Breast epithelium (tissue), 3 donors: ENCODE data around the gene COL8A1.

Experiments used
- POLR2A ChIP-seq: fragments of 450-650 bp; IDR thresholded peaks from one replicate; pipeline ENCODE4 v1.6.1; 2016; ENCODE audit warnings: antibody characterized with exemption, mild to moderate bottlenecking, moderate library complexity
- TF ChIP-seq, protein P1 (sequence below), 3 donors: fragments of 450-650 bp; IDR thresholded peaks; one replicate each; pipeline ENCODE4 v1.5.1; 2016 to 2017; ENCODE audit warnings: antibody characterized with exemption in 3 of 3, mild to moderate bottlenecking in 3 of 3, moderate library complexity in 3 of 3

DNA sequence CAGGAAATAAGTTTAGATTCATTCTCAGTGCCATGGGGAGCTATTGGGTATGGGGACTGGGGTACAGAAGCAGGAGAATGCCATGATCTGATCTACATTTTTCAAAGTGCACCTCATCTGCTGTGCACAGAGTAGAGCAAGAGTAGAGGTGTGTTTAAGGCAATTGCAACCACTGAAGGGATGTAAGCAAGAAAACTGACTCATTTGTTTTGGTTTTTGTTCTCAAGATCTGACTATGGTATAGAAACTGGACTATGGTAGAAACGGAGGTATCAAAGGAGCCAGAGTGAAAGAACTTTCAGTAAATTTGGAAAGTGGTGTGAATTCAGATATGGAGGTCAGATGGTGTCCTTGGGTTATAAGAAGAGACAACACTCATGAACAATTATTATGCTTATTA is 93.1 kb downstream of the COL8A1 start:
- TF ChIP-seq, protein P1, sequence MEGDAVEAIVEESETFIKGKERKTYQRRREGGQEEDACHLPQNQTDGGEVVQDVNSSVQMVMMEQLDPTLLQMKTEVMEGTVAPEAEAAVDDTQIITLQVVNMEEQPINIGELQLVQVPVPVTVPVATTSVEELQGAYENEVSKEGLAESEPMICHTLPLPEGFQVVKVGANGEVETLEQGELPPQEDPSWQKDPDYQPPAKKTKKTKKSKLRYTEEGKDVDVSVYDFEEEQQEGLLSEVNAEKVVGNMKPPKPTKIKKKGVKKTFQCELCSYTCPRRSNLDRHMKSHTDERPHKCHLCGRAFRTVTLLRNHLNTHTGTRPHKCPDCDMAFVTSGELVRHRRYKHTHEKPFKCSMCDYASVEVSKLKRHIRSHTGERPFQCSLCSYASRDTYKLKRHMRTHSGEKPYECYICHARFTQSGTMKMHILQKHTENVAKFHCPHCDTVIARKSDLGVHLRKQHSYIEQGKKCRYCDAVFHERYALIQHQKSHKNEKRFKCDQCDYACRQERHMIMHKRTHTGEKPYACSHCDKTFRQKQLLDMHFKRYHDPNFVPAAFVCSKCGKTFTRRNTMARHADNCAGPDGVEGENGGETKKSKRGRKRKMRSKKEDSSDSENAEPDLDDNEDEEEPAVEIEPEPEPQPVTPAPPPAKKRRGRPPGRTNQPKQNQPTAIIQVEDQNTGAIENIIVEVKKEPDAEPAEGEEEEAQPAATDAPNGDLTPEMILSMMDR (IDR thresholded peaks at IDR 0.05): no peak
- no peak for TF ChIP-seq POLR2A
